DOHH2 (cell line): ENCODE data around the gene CDH1.

Source experiments
- H3F3A ChIP-seq: fragments of 200-600 bp; sonication (generic), shearing (Covaris generic); 2 replicates; pipeline ENCODE4 v1.6.0; 2016; ENCODE audit warnings: antibody characterized with exemption, mild to moderate bottlenecking; ENCODE audit not compliant: control insufficient read depth, insufficient read depth
- H3K27ac ChIP-seq: fragments of 200-600 bp; sonication (generic); 2 replicates; pipeline ENCODE4 v1.5.1; 2014; ENCODE audit warnings: low read depth, mild to moderate bottlenecking, low read length, moderate library complexity
- H3K27me3 ChIP-seq: fragments of 200-600 bp; sonication (generic); 2 replicates; pipeline ENCODE4 v1.6.1; 2014; ENCODE audit warnings: mild to moderate bottlenecking, low read length, mixed read lengths; ENCODE audit not compliant: control insufficient read depth
- H3K36me3 ChIP-seq: fragments of 200-600 bp; sonication (generic); 2 replicates; pipeline ENCODE4 v1.6.1; 2014; ENCODE audit warnings: mild to moderate bottlenecking, low read length, moderate library complexity, mixed read lengths; ENCODE audit not compliant: control insufficient read depth
- H3K4me1 ChIP-seq: fragments of 200-600 bp; sonication (generic); 2 replicates; pipeline ENCODE4 v1.6.1; 2014; ENCODE audit warnings: mild to moderate bottlenecking, low read length, mixed read lengths; ENCODE audit not compliant: control insufficient read depth
- H3K4me2 ChIP-seq: fragments of 200-600 bp; sonication (generic); 2 replicates; pipeline ENCODE4 v1.6.0; 2014; ENCODE audit warnings: mild to moderate bottlenecking, low read length, moderate library complexity
- H3K4me3 ChIP-seq: fragments of 200-600 bp; sonication (generic); 2 replicates; pipeline ENCODE4 v1.5.1; 2014; ENCODE audit warnings: mild to moderate bottlenecking, low read length, mixed read lengths
- H3K79me2 ChIP-seq: fragments of 200-600 bp; sonication (generic); 2 replicates; pipeline ENCODE4 v1.6.1; 2014; ENCODE audit warnings: mild to moderate bottlenecking, low read length, mixed read lengths; ENCODE audit not compliant: control insufficient read depth
- H3K9me2 ChIP-seq: fragments of 200-600 bp; sonication (generic); replicated peaks from 2 replicates; pipeline ENCODE4 v1.6.1; 2014; ENCODE audit warnings: mild to moderate bottlenecking, low read length, mixed read lengths; ENCODE audit not compliant: control insufficient read depth
- H3K9me3 ChIP-seq: fragments of 200-600 bp; sonication (generic); 2 replicates; pipeline ENCODE4 v1.6.1; 2014; ENCODE audit warnings: antibody characterized with exemption, low read length, mixed read lengths; ENCODE audit not compliant: control insufficient read depth, insufficient read depth
- H4K20me1 ChIP-seq: fragments of 200-600 bp; sonication (generic); 2 replicates; pipeline ENCODE4 v1.6.0; 2014; ENCODE audit warnings: low read depth, mild to moderate bottlenecking, antibody characterized with exemption, low read length, moderate library complexity; ENCODE audit not compliant: control insufficient read depth, insufficient read depth
- CTCF ChIP-seq: fragments of 200-600 bp; sonication (generic); IDR thresholded peaks from one replicate; pipeline ENCODE4 v1.5.1; 2014; ENCODE audit warnings: antibody characterized with exemption, mild to moderate bottlenecking, low read depth, low read length; ENCODE audit not compliant: poor library complexity, severe bottlenecking
- EZH2phosphoT487 ChIP-seq: fragments of 200-600 bp; sonication (generic); IDR thresholded peaks from 2 replicates; pipeline ENCODE4 v1.6.1; 2017; ENCODE audit warnings: borderline replicate concordance, mild to moderate bottlenecking, antibody characterized with exemption, low read length, moderate library complexity, mixed read lengths

CDH1 gene

GRCh38 chr16:68802190-68802589 lies 65.1 kb downstream of the CDH1 start:
- H3K27me3 ChIP-seq: 0 out of 2 replicates have a peak, but pooled peaks cover 4% of the 10 kb centered on the region
- no peak for TF ChIP-seq CTCF
- no peaks in the 10 kb centered on the region for H3F3A ChIP-seq
- H3K9me3 ChIP-seq: no peaks in the 10 kb centered on the region
- no peaks in the 10 kb centered on the region for H3K4me1 ChIP-seq
- no peaks in the 10 kb centered on the region for H3K36me3 ChIP-seq
- H3K27ac ChIP-seq: no peak overlapping the region
- no peak overlapping the region for H3K4me3 ChIP-seq
- H3K9me2 ChIP-seq: no peaks in the 10 kb centered on the region
- no peaks in the 10 kb centered on the region for H3K79me2 ChIP-seq
- H4K20me1 ChIP-seq: no peaks in the 10 kb centered on the region
- no peak overlapping the region for H3K4me2 ChIP-seq

- H3F3A ChIP-seq: no peaks in the 10 kb centered on the region
- no peaks in the 10 kb centered on the region for H3K4me1 ChIP-seq
- no peaks in the 10 kb centered on the region for H3K9me2 ChIP-seq
- no peak overlapping the region for H3K4me2 ChIP-seq
- 0 out of 2 replicates have a peak, but pooled peaks cover 4% of the 10 kb centered on the region for H3K27me3 ChIP-seq
- TF ChIP-seq EZH2phosphoT487: no peak
- H3K79me2 ChIP-seq: no peaks in the 10 kb centered on the region
- H3K27ac ChIP-seq: no peak overlapping the region
- no peaks in the 10 kb centered on the region for H3K36me3 ChIP-seq
- H3K9me3 ChIP-seq: no peaks in the 10 kb centered on the region
- H3K4me3 ChIP-seq: no peak overlapping the region
- no peaks in the 10 kb centered on the region for H4K20me1 ChIP-seq
Measured at GRCh38 chr16:68806422-68806821, 69.3 kb downstream of the CDH1 start.

- no peak overlapping the region for H3K4me3 ChIP-seq
- no peaks in the 10 kb centered on the region for H3K79me2 ChIP-seq
- H3K4me1 ChIP-seq: no peaks in the 10 kb centered on the region
- H3F3A ChIP-seq: no peaks in the 10 kb centered on the region
- no peaks in the 10 kb centered on the region for H4K20me1 ChIP-seq
- H3K27ac ChIP-seq: no peak overlapping the region
- H3K27me3 ChIP-seq: 0 out of 2 replicates have a peak, but pooled peaks cover 4% of the 10 kb centered on the region
- TF ChIP-seq CTCF (no peak), EZH2phosphoT487 (no peak)
- H3K4me2 ChIP-seq: no peak overlapping the region
- no peaks in the 10 kb centered on the region for H3K9me3 ChIP-seq
- H3K9me2 ChIP-seq: no peaks in the 10 kb centered on the region
- H3K36me3 ChIP-seq: no peaks in the 10 kb centered on the region
Measured at GRCh38 chr16:68806981-68807380, 69.9 kb downstream of the CDH1 start.

- Histone ChIP-seq H4K20me1 (no peaks in the 10 kb centered on the region), H3K4me2 (no peak overlapping the region), H3K9me2 (no peaks in the 10 kb centered on the region), H3K27me3 (no peaks in the 10 kb centered on the region), H3K27ac (no peak overlapping the region), H3F3A (no peaks in the 10 kb centered on the region), H3K9me3 (no peaks in the 10 kb centered on the region), H3K36me3 (no peaks in the 10 kb centered on the region), H3K4me1 (no peaks in the 10 kb centered on the region), H3K79me2 (no peaks in the 10 kb centered on the region), H3K4me3 (no peak overlapping the region)
- TF ChIP-seq EZH2phosphoT487 (no peak), CTCF (no peak)
Measured at GRCh38 chr16:68814516-68814915, 77.4 kb downstream of the CDH1 start.
